HG02973 (cell line): ENCODE measurements around the gene TTC7B.

Experiments used
- ATAC-seq: cut with Tn5 transposase; IDR thresholded peaks from one replicate; pipeline ENCODE4 v1.9.1; 2021; ENCODE audit warnings: moderate library complexity; ENCODE audit not compliant: unreplicated experiment

TTC7B gene

GRCh38 chr14:90579088-90579487 is 237.1 kb downstream of the TTC7B start:
- ATAC-seq, result no peak

GRCh38 chr14:90578283-90578985 is 237.8 kb downstream of the TTC7B start:
- no peak for ATAC-seq

GRCh38 chr14:90577661-90578282 is 238.5 kb downstream of the TTC7B start:
- no peak for ATAC-seq

GRCh38 chr14:90576981-90577660 is 239.1 kb downstream of the TTC7B start:
- ATAC-seq, result no peak

- ATAC-seq, result no peak
Observed at GRCh38 chr14:90576581-90576980, 239.6 kb downstream of the TTC7B start.

- no peak for ATAC-seq
Observed at GRCh38 chr14:90575781-90576180, 240.4 kb downstream of the TTC7B start.

- no peak for ATAC-seq
Observed at GRCh38 chr14:90575336-90575735, 240.9 kb downstream of the TTC7B start.

- no peak for ATAC-seq
Observed at GRCh38 chr14:90574188-90575131, 241.8 kb downstream of the TTC7B start.

- no peak for ATAC-seq
Observed at GRCh38 chr14:90573385-90574105, 242.7 kb downstream of the TTC7B start.

GRCh38 chr14:90572441-90573150 is 243.6 kb downstream of the TTC7B start:
- ATAC-seq, result no peak

GRCh38 chr14:90571149-90571947 is 244.9 kb downstream of the TTC7B start:
- no peak for ATAC-seq

- ATAC-seq, result no peak
Observed at GRCh38 chr14:90570461-90570860, 245.8 kb downstream of the TTC7B start.

- no peak for ATAC-seq
Observed at GRCh38 chr14:90569606-90570387, 246.4 kb downstream of the TTC7B start.

GRCh38 chr14:90569201-90569600 is 247.0 kb downstream of the TTC7B start:
- no peak for ATAC-seq

GRCh38 chr14:90568405-90568804 is 247.8 kb downstream of the TTC7B start:
- no peak for ATAC-seq

- no peak for ATAC-seq
Observed at GRCh38 chr14:90567991-90568390, 248.2 kb downstream of the TTC7B start.

- ATAC-seq, result no peak
Observed at GRCh38 chr14:90567191-90567590, 249.0 kb downstream of the TTC7B start.

GRCh38 chr14:90566481-90566880 is 249.7 kb downstream of the TTC7B start:
- ATAC-seq, result no peak
